Measurements from ENCODE around the gene PLVAP. TPM values are rescaled to one million over a fixed set of nuclear protein-coding genes. Genes with fewer than 3 reads are reported as not detected.

PLVAP gene
- total and polyA plus RNA-seq, 2 donors (not counting 3 experiments of a cell fraction or from before 2014, with no cell fraction given) = 5.7 to 16.9 TPM

GRCh38 chr19:17419154-17419620 lies 42.0 kb upstream of the PLVAP start:
- ChIA-PET POLR2A (interaction anchor here (0.7 to 1.3 kb wide), 4 partner anchors 14 to 447 kb away, joined by 3 to 4 read pairs (median 4); partner anchors contain the start of gene BST2), CTCF (interaction anchor here (0.5 to 1.6 kb wide), 18 partner anchors 10 to 440 kb away, joined by 3 to 12 read pairs (median 4); partner anchors contain the start of genes BST2, CCDC194, DDA1 and MRPL34)
- H3K36me3 ChIP-seq (ENCODE audit: control insufficient read depth in 2 of 2, extremely low read depth in 1 of 2, insufficient read depth in 2 of 2, low read length in 2 of 2) = no peaks in the 10 kb centered on the region
- TF ChIP-seq MAX (IDR thresholded peaks at IDR 0.05; ENCODE audit: insufficient read depth, insufficient read length) (no peak), POLR2A (IDR thresholded peaks at IDR 0.05; ENCODE audit: low read depth, low read length) (no peak), MYC (IDR thresholded peaks at IDR 0.05; ENCODE audit: low read depth, low read length) (no peak), CTCF (IDR thresholded peaks at IDR 0.05; ENCODE audit: extremely low read depth in 1 of 2, insufficient read depth in 1 of 2, low read depth in 1 of 2, low read length in 2 of 2) (no peak), FOS (IDR thresholded peaks at IDR 0.05; ENCODE audit: borderline replicate concordance, insufficient read depth, low read length) (no peak), EZH2 (IDR thresholded peaks at IDR 0.05; ENCODE audit: borderline replicate concordance, low read depth, low read length, severe bottlenecking) (no peak), POLR2AphosphoS5 (IDR thresholded peaks at IDR 0.05; ENCODE audit: insufficient read depth, low read depth, low read length) (no peak), JUN (IDR thresholded peaks at IDR 0.05; ENCODE audit: borderline replicate concordance, insufficient read depth, insufficient read length, low read depth) (no peak), GATA2 (IDR thresholded peaks at IDR 0.05; ENCODE audit: insufficient read depth, insufficient read length, low read depth, low read length) (no peak)
- peaks cover 14% of the 10 kb centered on the region for H3K4me1 ChIP-seq (ENCODE audit: control insufficient read depth, extremely low read depth, insufficient read depth, low read length)
- no peaks in the 10 kb centered on the region for H4K20me1 ChIP-seq (replicated peaks; ENCODE audit: control insufficient read depth, extremely low read depth, insufficient read depth, low read length)
- TSS peak; percentile 98 for BruUV-seq (replicated peaks)
- H3K4me3 ChIP-seq (replicated peaks in 1 of 3; ENCODE audit: insufficient read depth in 1 of 3, low read depth in 1 of 3, low read length in 3 of 3) = peak overlapping the region; percentile 27 to 63 (median 32)
- dilution Hi-C loops (cut with MboI; ENCODE audit: extremely low pct_ligation_motif_present, low sequenced_read_pairs) = no loop called here
- H3K9me1 ChIP-seq (replicated peaks; ENCODE audit: control insufficient read depth, extremely low read depth, insufficient read depth, low read length) = no peaks in the 10 kb centered on the region
- DNase-seq (ENCODE audit: low read depth, low spot score) = no peak
- H3K4me2 ChIP-seq (ENCODE audit: insufficient read depth, low read length) = peak overlapping the region; percentile 75
- intact Hi-C loops (cut with micrococcal nuclease) = loop anchor here (2.0 kb wide), 1 partner anchor 52 kb away; the partner anchor contains the start of gene SLC27A1
- no peaks in the 10 kb centered on the region for H3K27me3 ChIP-seq (ENCODE audit: control insufficient read depth in 2 of 2, insufficient read depth in 2 of 2, low read length in 2 of 2)
- H3K9me3 ChIP-seq (replicated peaks; ENCODE audit: control insufficient read depth, insufficient read depth, low read length) = no peaks in the 10 kb centered on the region
- no peak for FAIRE-seq
- H3K79me2 ChIP-seq (ENCODE audit: control insufficient read depth, insufficient read depth, low read length) = no peaks in the 10 kb centered on the region
- peak overlapping the region; percentile 61 for H2AFZ ChIP-seq (ENCODE audit: low read depth, low read length)
- H3K27ac ChIP-seq (ENCODE audit: insufficient read depth, low read depth, low read length) = peak overlapping the region; percentile 64
- peak overlapping the region; percentile 35 for H3K9ac ChIP-seq (replicated peaks; ENCODE audit: extremely low read depth, insufficient read depth, low read length)

Measured in endothelial cell of umbilical vein (primary cell).